Prostate gland (tissue), 2 donors: Measurements from ENCODE around the gene STAC2.

Source experiments
- CTCF ChIP-seq, 4 experiments: fragments of 200-600 bp in 2 of 4; fragments of 450-650 bp in 2 of 4; sonication (generic) in 2 of 4; IDR thresholded peaks; 1 replicate in 3 of 4; 2 replicates in 1 of 4; pipeline ENCODE4 v1.5.1; 2016 to 2019; ENCODE audit warnings: antibody characterized with exemption in 4 of 4, mild to moderate bottlenecking in 2 of 4, moderate library complexity in 2 of 4
- POLR2A ChIP-seq: fragments of 450-650 bp; IDR thresholded peaks from one replicate; pipeline ENCODE4 v1.6.1; 2016; ENCODE audit warnings: antibody characterized with exemption, mild to moderate bottlenecking
- POLR2AphosphoS5 ChIP-seq: sonication (generic); formaldehyde crosslinking; IDR thresholded peaks from one replicate; pipeline ENCODE4 v1.6.1; 2017; ENCODE audit warnings: antibody characterized with exemption

- TF ChIP-seq POLR2A: no peak
- TF ChIP-seq CTCF (IDR thresholded peaks at IDR 0.05): no peak
- no peak for TF ChIP-seq POLR2AphosphoS5
Measured at GRCh38 chr17:39183045-39183444, 42.7 kb downstream of the STAC2 start.
